ENCODE measurements around the gene VAT1L. TPM values are rescaled to one million over a fixed set of nuclear protein-coding genes. Genes with fewer than 3 reads are reported as not detected.

Gene VAT1L
- total and polyA plus RNA-seq, 2 experiments from 2014 or later = 11.0 to 24.4 TPM

DNA sequence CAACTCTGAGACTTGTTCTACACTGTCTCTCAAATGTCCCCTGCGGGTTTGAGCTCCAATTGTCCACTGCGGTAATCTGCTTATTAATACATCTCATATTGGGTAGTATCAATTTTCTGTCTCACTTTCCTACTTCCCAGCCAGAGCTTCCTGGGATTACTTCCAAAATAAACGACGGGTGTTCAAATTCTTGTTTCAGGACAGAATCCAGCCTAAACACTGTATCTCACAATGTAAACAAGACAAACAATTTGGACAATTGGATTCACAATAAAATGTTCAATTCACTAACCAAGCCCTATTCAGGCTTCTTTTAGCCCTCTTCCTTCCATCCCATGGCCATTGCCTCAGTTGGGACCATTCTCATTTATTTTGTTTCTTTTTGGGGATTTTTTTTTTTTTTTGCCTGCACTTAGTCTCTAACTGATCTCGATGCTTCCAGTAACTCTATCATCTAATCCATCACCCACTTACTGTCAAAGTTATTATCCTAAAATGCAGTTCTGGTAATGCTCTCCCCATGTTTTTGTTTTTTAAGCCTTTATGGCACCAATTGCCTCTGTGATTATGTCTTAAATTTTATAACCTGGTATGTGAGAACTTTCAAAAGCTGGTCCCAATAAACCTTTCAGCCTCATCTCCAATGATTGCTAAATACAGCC lies 2.0 kb upstream of the VAT1L start:
- H3K4me3 Mint-ChIP-seq = no peak overlapping the region
- peaks cover 7% of the 10 kb centered on the region for H4K20me1 ChIP-seq (replicated peaks; ENCODE audit: insufficient read depth)

More for the DNA sequence above, 2.0 kb upstream of the VAT1L start:
- H3K9me3 Mint-ChIP-seq = peaks cover 8% of the 10 kb centered on the region; the same call in 1 of the 3 replicates
- no peaks in the 10 kb centered on the region for H3K9me2 ChIP-seq (ENCODE audit: insufficient read depth)
- no peak overlapping the region for H3K27ac Mint-ChIP-seq
- peaks cover 19% of the 10 kb centered on the region for H3K4me1 Mint-ChIP-seq
- peaks cover 6% of the 10 kb centered on the region; the same call in 1 of the 3 replicates for H3K36me3 Mint-ChIP-seq (ENCODE audit: low read depth)
- peaks cover 14% of the 10 kb centered on the region for H3K4me1 ChIP-seq (ENCODE audit: insufficient read depth)
- peaks cover 41% of the 10 kb centered on the region for H3K27me3 ChIP-seq (ENCODE audit: insufficient read depth)
- DNase-seq (ENCODE audit: low spot score) (no peak), ATAC-seq (no peak)
- no peak overlapping the region for H3K27ac ChIP-seq (ENCODE audit: low read depth)
- H2AFZ ChIP-seq = no peak overlapping the region
- H3K27me3 Mint-ChIP-seq (ENCODE audit: insufficient read depth, low read depth, poor library complexity) = peaks cover 24% of the 10 kb centered on the region
- no peaks in the 10 kb centered on the region for H3K36me3 ChIP-seq (ENCODE audit: insufficient read depth)
- peaks cover 13% of the 10 kb centered on the region for H3K79me2 ChIP-seq (replicated peaks; ENCODE audit: insufficient read depth)
- no peak overlapping the region for H3K4me2 ChIP-seq
- no peak overlapping the region for H3K4me3 ChIP-seq
- H3F3A ChIP-seq (replicated peaks; ENCODE audit: low read depth) = no peaks in the 10 kb centered on the region
- TF ChIP-seq ZNF114 (CRISPR knock-in tag; IDR thresholded peaks at IDR 0.05) (no peak), POLR2AphosphoS5 (IDR thresholded peaks at IDR 0.05; ENCODE audit: low read depth) (no peak), EZH2 (IDR thresholded peaks at IDR 0.05; ENCODE audit: low read depth, unreplicated experiment) (no peak), CREB1 (CRISPR knock-in tag; IDR thresholded peaks at IDR 0.05; ENCODE audit: low read depth) (no peak), ZNF462 (CRISPR knock-in tag; IDR thresholded peaks at IDR 0.05) (no peak), NANOG (IDR thresholded peaks at IDR 0.05; ENCODE audit: borderline replicate concordance) (no peak), CTCF (conservative IDR thresholded peaks at IDR 0.05; ENCODE audit: low read depth in 2 of 2) (no peak), EZH2phosphoT487 (IDR thresholded peaks at IDR 0.05; ENCODE audit: unreplicated experiment) (no peak), ETS1 (IDR thresholded peaks at IDR 0.05) (no peak), ZNF331 (CRISPR knock-in tag; IDR thresholded peaks at IDR 0.05; ENCODE audit: low read depth) (no peak), JUNB (IDR thresholded peaks at IDR 0.05; ENCODE audit: unreplicated experiment) (no peak), STAT1 (IDR thresholded peaks at IDR 0.05; ENCODE audit: unreplicated experiment) (no peak)
- TF ChIP-seq, protein P1, sequence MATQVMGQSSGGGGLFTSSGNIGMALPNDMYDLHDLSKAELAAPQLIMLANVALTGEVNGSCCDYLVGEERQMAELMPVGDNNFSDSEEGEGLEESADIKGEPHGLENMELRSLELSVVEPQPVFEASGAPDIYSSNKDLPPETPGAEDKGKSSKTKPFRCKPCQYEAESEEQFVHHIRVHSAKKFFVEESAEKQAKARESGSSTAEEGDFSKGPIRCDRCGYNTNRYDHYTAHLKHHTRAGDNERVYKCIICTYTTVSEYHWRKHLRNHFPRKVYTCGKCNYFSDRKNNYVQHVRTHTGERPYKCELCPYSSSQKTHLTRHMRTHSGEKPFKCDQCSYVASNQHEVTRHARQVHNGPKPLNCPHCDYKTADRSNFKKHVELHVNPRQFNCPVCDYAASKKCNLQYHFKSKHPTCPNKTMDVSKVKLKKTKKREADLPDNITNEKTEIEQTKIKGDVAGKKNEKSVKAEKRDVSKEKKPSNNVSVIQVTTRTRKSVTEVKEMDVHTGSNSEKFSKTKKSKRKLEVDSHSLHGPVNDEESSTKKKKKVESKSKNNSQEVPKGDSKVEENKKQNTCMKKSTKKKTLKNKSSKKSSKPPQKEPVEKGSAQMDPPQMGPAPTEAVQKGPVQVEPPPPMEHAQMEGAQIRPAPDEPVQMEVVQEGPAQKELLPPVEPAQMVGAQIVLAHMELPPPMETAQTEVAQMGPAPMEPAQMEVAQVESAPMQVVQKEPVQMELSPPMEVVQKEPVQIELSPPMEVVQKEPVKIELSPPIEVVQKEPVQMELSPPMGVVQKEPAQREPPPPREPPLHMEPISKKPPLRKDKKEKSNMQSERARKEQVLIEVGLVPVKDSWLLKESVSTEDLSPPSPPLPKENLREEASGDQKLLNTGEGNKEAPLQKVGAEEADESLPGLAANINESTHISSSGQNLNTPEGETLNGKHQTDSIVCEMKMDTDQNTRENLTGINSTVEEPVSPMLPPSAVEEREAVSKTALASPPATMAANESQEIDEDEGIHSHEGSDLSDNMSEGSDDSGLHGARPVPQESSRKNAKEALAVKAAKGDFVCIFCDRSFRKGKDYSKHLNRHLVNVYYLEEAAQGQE (IDR thresholded peaks at IDR 0.05; ENCODE audit: unreplicated experiment) = no peak

Data from GM23338 (cell line).